ENCODE data around the gene TGM6.

Gene TGM6

DNA sequence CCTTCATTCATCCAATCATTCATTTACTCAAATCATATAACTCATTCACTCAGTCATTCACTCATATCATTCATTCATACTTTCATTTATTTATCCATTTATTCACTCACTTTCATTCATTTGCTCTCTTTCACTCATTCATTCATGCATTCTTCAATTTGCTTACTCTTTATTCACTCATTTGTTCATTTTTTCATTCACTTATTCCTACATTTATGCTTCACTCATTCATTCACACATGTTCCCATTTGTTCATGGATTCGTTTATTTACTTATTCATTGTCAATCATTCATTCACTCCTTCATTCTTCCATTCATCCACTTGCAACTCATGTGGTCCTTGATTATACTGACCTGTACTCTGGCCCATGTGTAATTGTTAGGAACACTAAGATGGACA is 50.5 kb downstream of the TGM6 start:
- Histone ChIP-seq H3K27me3 (ENCODE audit: insufficient read depth, low read length, poor library complexity, severe bottlenecking) (no peaks in the 10 kb centered on the region), H3K9me3 (ENCODE audit: insufficient read depth, low read depth, low read length) (no peaks in the 10 kb centered on the region), H3K36me3 (ENCODE audit: insufficient read depth, low read length) (no peaks in the 10 kb centered on the region), H3K9ac (ENCODE audit: low read depth, low read length, poor library complexity, severe bottlenecking) (no peak overlapping the region), H3K79me2 (ENCODE audit: insufficient read depth, low read length) (no peaks in the 10 kb centered on the region), H4K20me1 (ENCODE audit: insufficient read depth, low read length, poor library complexity, severe bottlenecking) (no peaks in the 10 kb centered on the region), H3K4me2 (ENCODE audit: low read depth, low read length, poor library complexity, severe bottlenecking) (no peak overlapping the region), H3F3A (ENCODE audit: low read depth) (no peaks in the 10 kb centered on the region), H3K9me2 (replicated peaks; ENCODE audit: low read depth, low read length) (no peaks in the 10 kb centered on the region), H3K4me1 (ENCODE audit: insufficient read depth, low read length, poor library complexity, severe bottlenecking) (no peaks in the 10 kb centered on the region), H2AFZ (ENCODE audit: low read length) (no peak overlapping the region), H3K4me3 (ENCODE audit: low read length, poor library complexity, severe bottlenecking) (no peak overlapping the region)
- TF ChIP-seq EZH2phosphoT487 (IDR thresholded peaks at IDR 0.05; ENCODE audit: borderline replicate concordance), result no peak
- TF ChIP-seq, protein P1, sequence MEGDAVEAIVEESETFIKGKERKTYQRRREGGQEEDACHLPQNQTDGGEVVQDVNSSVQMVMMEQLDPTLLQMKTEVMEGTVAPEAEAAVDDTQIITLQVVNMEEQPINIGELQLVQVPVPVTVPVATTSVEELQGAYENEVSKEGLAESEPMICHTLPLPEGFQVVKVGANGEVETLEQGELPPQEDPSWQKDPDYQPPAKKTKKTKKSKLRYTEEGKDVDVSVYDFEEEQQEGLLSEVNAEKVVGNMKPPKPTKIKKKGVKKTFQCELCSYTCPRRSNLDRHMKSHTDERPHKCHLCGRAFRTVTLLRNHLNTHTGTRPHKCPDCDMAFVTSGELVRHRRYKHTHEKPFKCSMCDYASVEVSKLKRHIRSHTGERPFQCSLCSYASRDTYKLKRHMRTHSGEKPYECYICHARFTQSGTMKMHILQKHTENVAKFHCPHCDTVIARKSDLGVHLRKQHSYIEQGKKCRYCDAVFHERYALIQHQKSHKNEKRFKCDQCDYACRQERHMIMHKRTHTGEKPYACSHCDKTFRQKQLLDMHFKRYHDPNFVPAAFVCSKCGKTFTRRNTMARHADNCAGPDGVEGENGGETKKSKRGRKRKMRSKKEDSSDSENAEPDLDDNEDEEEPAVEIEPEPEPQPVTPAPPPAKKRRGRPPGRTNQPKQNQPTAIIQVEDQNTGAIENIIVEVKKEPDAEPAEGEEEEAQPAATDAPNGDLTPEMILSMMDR (conservative IDR thresholded peaks at IDR 0.05; ENCODE audit: low read length), result no peak

DNA sequence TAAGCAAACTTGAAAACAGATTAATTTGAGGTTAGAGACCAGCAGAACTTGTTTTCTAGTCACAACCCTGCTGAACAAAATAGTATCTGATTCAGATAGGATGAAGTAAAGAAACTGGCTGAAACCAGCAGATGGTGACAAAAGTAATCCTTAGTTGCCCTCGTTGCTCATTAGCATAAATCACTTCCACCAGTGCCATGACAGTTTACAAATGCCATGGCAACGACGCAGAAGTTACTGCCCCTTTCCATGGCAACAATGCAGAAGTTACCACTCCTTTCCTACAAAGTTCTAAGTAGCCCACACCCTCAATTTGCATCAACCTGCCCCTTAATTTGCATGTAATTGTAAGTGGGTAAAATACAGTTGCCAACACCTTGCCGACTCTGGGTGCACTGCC is 66.1 kb downstream of the TGM6 start:
- Histone ChIP-seq H3K27me3 (ENCODE audit: insufficient read depth, low read length, poor library complexity, severe bottlenecking) (no peaks in the 10 kb centered on the region), H2AFZ (ENCODE audit: low read length) (no peak overlapping the region), H3K36me3 (ENCODE audit: insufficient read depth, low read length) (no peaks in the 10 kb centered on the region), H3K4me3 (ENCODE audit: low read length, poor library complexity, severe bottlenecking) (no peak overlapping the region), H3K79me2 (ENCODE audit: insufficient read depth, low read length) (no peaks in the 10 kb centered on the region), H3K9me2 (replicated peaks; ENCODE audit: low read depth, low read length) (no peaks in the 10 kb centered on the region), H3K4me2 (ENCODE audit: low read depth, low read length, poor library complexity, severe bottlenecking) (no peak overlapping the region), H3K4me1 (ENCODE audit: insufficient read depth, low read length, poor library complexity, severe bottlenecking) (no peaks in the 10 kb centered on the region), H3K9ac (ENCODE audit: low read depth, low read length, poor library complexity, severe bottlenecking) (no peak overlapping the region), H3K9me3 (ENCODE audit: insufficient read depth, low read depth, low read length) (no peaks in the 10 kb centered on the region), H3F3A (ENCODE audit: low read depth) (no peaks in the 10 kb centered on the region), H4K20me1 (ENCODE audit: insufficient read depth, low read length, poor library complexity, severe bottlenecking) (no peaks in the 10 kb centered on the region)
- TF ChIP-seq, protein P1 (conservative IDR thresholded peaks at IDR 0.05; ENCODE audit: low read length), result no peak
- TF ChIP-seq EZH2phosphoT487 (IDR thresholded peaks at IDR 0.05; ENCODE audit: borderline replicate concordance), result no peak

DNA sequence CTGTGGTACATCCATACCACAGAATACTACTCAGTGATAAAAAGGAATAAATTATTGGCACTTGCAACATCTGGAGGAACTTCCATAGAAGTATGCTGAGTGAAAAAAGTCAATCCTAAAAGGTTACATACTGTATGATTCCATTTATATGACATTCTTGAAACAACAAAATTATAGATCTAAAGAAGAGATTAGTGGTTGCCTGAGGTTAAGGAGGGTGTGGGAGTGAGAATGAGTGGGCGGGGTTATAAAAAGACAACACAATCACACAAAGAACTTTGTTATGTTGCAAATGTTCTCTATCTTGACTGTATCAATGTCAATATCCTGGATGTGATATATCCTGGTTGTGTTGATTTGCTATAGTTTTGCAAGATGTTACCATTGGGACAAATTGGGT is 68.7 kb downstream of the TGM6 start:
- TF ChIP-seq, protein P1 (conservative IDR thresholded peaks at IDR 0.05; ENCODE audit: low read length), result no peak
- TF ChIP-seq EZH2phosphoT487 (IDR thresholded peaks at IDR 0.05; ENCODE audit: borderline replicate concordance), result no peak
- Histone ChIP-seq H3K36me3 (ENCODE audit: insufficient read depth, low read length) (no peaks in the 10 kb centered on the region), H3K27me3 (ENCODE audit: insufficient read depth, low read length, poor library complexity, severe bottlenecking) (no peaks in the 10 kb centered on the region), H3K4me1 (ENCODE audit: insufficient read depth, low read length, poor library complexity, severe bottlenecking) (no peaks in the 10 kb centered on the region), H3K79me2 (ENCODE audit: insufficient read depth, low read length) (no peaks in the 10 kb centered on the region), H4K20me1 (ENCODE audit: insufficient read depth, low read length, poor library complexity, severe bottlenecking) (no peaks in the 10 kb centered on the region), H3K9ac (ENCODE audit: low read depth, low read length, poor library complexity, severe bottlenecking) (no peak overlapping the region), H3K9me2 (replicated peaks; ENCODE audit: low read depth, low read length) (no peaks in the 10 kb centered on the region), H2AFZ (ENCODE audit: low read length) (no peak overlapping the region), H3F3A (ENCODE audit: low read depth) (no peaks in the 10 kb centered on the region), H3K4me2 (ENCODE audit: low read depth, low read length, poor library complexity, severe bottlenecking) (no peak overlapping the region), H3K9me3 (ENCODE audit: insufficient read depth, low read depth, low read length) (no peaks in the 10 kb centered on the region), H3K4me3 (ENCODE audit: low read length, poor library complexity, severe bottlenecking) (no peak overlapping the region)

Measured in Loucy (cell line).